ENCODE results near the gene MAN1C1.

DNA sequence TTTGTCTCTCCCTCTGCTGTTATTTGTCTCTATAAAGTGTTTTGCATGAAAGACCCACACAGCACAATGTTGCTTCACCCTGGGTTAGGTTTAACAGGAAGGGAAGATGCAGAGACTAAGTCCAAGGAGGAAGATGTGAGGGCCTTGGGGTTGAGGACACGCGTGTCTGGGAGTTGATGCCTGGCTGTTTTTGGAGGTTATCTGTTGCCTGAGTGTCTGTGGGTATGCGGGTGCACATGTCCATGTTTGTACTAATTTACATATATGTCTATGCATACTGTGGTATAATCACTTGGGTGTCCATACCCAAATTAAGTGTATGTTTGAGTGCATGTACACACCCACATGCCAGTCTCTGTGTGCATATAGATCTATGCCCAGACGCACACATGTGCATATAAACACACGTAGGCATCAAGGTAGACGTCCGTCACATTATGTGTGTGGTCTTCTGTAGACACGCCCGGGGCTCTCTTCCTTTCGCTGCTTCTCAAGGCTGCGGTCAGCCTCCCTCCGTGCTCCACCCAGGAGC, 962 bp upstream of the MAN1C1 start:
- TF ChIP-seq CTCF (IDR thresholded peaks at IDR 0.05), result no peak
- no peak for TF ChIP-seq POLR2A (IDR thresholded peaks at IDR 0.05)
